Suprapubic skin (tissue), 4 donors: ENCODE results near the gene MAMLD1. TPM values are rescaled to one million over a fixed set of nuclear protein-coding genes. Genes with fewer than 3 reads are reported as not detected.

Source experiments
- DNase-seq, 2 donors: peaks; one replicate each; pipeline ENCODE4 v3.0.0-alpha.2; 2019; ENCODE audit warnings: low spot score in 2 of 2
- H3K27ac ChIP-seq: fragments of 200-600 bp; sonication (generic); one replicate; pipeline ENCODE4 v1.5.1; 2019
- H3K27me3 ChIP-seq: fragments of 200-600 bp; sonication (generic); one replicate; pipeline ENCODE4 v1.5.1; 2019
- H3K36me3 ChIP-seq: fragments of 200-600 bp; sonication (generic); one replicate; pipeline ENCODE4 v1.5.1; 2019
- H3K4me1 ChIP-seq: fragments of 200-600 bp; sonication (generic); one replicate; pipeline ENCODE4 v1.5.1; 2019
- H3K4me3 ChIP-seq: fragments of 200-600 bp; sonication (generic); one replicate; pipeline ENCODE4 v1.5.1; 2019; ENCODE audit warnings: mild to moderate bottlenecking
- H3K9me3 ChIP-seq: fragments of 200-600 bp; sonication (generic); one replicate; pipeline ENCODE4 v1.5.1; 2019
- CTCF ChIP-seq, 2 donors: fragments of 200-600 bp in 1 of 2; fragments of 450-650 bp in 1 of 2; sonication (generic) in 1 of 2; IDR thresholded peaks; one replicate each; pipeline ENCODE4 v1.5.1; 2016 to 2019; ENCODE audit warnings: antibody characterized with exemption in 2 of 2, mild to moderate bottlenecking in 1 of 2, moderate library complexity in 1 of 2
- EP300 ChIP-seq: sonication (generic); formaldehyde crosslinking; IDR thresholded peaks from one replicate; pipeline ENCODE4 v1.6.1; 2017; ENCODE audit warnings: antibody characterized with exemption
- POLR2A ChIP-seq, 2 donors: fragments of 450-650 bp; IDR thresholded peaks; one replicate each; pipeline ENCODE4 v1.6.1; 2017; ENCODE audit warnings: antibody characterized with exemption in 2 of 2, mild to moderate bottlenecking in 2 of 2, moderate library complexity in 2 of 2
- POLR2AphosphoS5 ChIP-seq, 3 donors: sonication (generic); formaldehyde crosslinking; IDR thresholded peaks; one replicate each; pipeline ENCODE4 v1.6.1; 2017; ENCODE audit warnings: antibody characterized with exemption in 3 of 3
- WGBS: methylation state at CpG from one replicate; pipeline ENCODE4 v1.1.5; 2018; 5-methylcytosine and 5-hydroxymethylcytosine counted together
- total RNA-seq, 4 donors: library from RNA; depleted of rRNA; stranded (reverse); fragments of >200 nt; gene quantifications; one replicate each; pipeline ENCODE4 v1.1.0, GENCODE V29; 2016

Gene MAMLD1
- total RNA-seq, 4 donors from 2014 or later = 0.68 to 4.5 (median 3.4) TPM

- TF ChIP-seq POLR2A (IDR thresholded peaks at IDR 0.05) (no peak), EP300 (no peak), POLR2AphosphoS5 (IDR thresholded peaks at IDR 0.05) (no peak), CTCF (IDR thresholded peaks at IDR 0.05) (no peak)
- no peaks in the 10 kb centered on the region for H3K27me3 ChIP-seq
- H3K9me3 ChIP-seq = no peaks in the 10 kb centered on the region
- 95% methylated on average over 2 of the region's 2 CpGs for WGBS
- no peaks in the 10 kb centered on the region for H3K36me3 ChIP-seq
- no peaks in the 10 kb centered on the region for H3K4me1 ChIP-seq
- no peak overlapping the region for H3K27ac ChIP-seq
- no peak overlapping the region for H3K4me3 ChIP-seq
- no peak for DNase-seq
Measured at GRCh38 chrX:150332023-150332422, 31.1 kb upstream of the MAMLD1 start.

- H3K27ac ChIP-seq = no peak overlapping the region
- H3K27me3 ChIP-seq = no peaks in the 10 kb centered on the region
- no peak for TF ChIP-seq CTCF (IDR thresholded peaks at IDR 0.05)
- no peak for TF ChIP-seq EP300
- no peak for TF ChIP-seq POLR2A (IDR thresholded peaks at IDR 0.05)
- TF ChIP-seq POLR2AphosphoS5 (IDR thresholded peaks at IDR 0.05) = no peak
- H3K4me1 ChIP-seq = no peaks in the 10 kb centered on the region
- no peak overlapping the region for H3K4me3 ChIP-seq
- H3K36me3 ChIP-seq = no peaks in the 10 kb centered on the region
- no peak for DNase-seq
- WGBS = 80% methylated on average over 1 of the region's 1 CpG
- no peaks in the 10 kb centered on the region for H3K9me3 ChIP-seq
Measured at GRCh38 chrX:150334100-150334499, 29.0 kb upstream of the MAMLD1 start.

DNA sequence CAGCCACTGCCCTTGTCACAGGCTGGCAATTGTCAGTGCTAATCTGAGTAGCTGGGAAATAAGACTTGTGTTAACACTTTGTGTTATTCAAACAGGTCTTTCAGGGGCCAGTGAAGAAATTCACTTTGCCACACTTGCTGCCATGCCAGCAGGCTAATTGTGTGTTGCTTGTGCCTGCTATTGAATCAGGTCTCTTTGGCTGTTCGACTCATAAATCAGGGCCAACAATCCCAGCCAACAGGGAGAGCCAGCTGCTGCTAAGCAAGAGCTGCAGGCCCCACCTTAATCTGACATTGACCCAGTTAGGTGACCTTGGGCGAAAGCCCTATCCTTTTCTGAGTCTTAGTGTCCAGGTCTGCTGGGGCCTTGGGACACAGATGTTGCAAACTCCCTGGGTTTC, 28.1 kb upstream of the MAMLD1 start:
- WGBS = 33% methylated on average over 1 of the region's 2 CpGs
- no peak for DNase-seq
- Histone ChIP-seq H3K9me3 (no peaks in the 10 kb centered on the region), H3K4me1 (no peaks in the 10 kb centered on the region), H3K36me3 (no peaks in the 10 kb centered on the region), H3K27me3 (no peaks in the 10 kb centered on the region), H3K27ac (no peak overlapping the region), H3K4me3 (no peak overlapping the region)
- TF ChIP-seq POLR2A (IDR thresholded peaks at IDR 0.05) = no peak
- TF ChIP-seq CTCF (IDR thresholded peaks at IDR 0.05) = no peak
- no peak for TF ChIP-seq EP300

- Histone ChIP-seq H3K4me3 (no peak overlapping the region), H3K27me3 (no peaks in the 10 kb centered on the region), H3K27ac (no peak overlapping the region), H3K4me1 (no peaks in the 10 kb centered on the region), H3K36me3 (no peaks in the 10 kb centered on the region), H3K9me3 (no peaks in the 10 kb centered on the region)
- TF ChIP-seq POLR2A (IDR thresholded peaks at IDR 0.05) (no peak), EP300 (no peak), POLR2AphosphoS5 (IDR thresholded peaks at IDR 0.05) (no peak), CTCF (IDR thresholded peaks at IDR 0.05) (no peak)
- no peak for DNase-seq
- WGBS = 64% methylated on average over 6 of the region's 6 CpGs
Measured at GRCh38 chrX:150337026-150337425, 26.1 kb upstream of the MAMLD1 start.

GRCh38 chrX:150337536-150337935, 25.6 kb upstream of the MAMLD1 start:
- no peak for TF ChIP-seq EP300
- TF ChIP-seq CTCF (IDR thresholded peaks at IDR 0.05) = no peak
- no peak for TF ChIP-seq POLR2AphosphoS5 (IDR thresholded peaks at IDR 0.05)
- TF ChIP-seq POLR2A (IDR thresholded peaks at IDR 0.05) = no peak
- Histone ChIP-seq H3K27ac (no peak overlapping the region), H3K9me3 (no peaks in the 10 kb centered on the region), H3K4me3 (no peak overlapping the region), H3K27me3 (no peaks in the 10 kb centered on the region), H3K4me1 (no peaks in the 10 kb centered on the region), H3K36me3 (no peaks in the 10 kb centered on the region)
- no peak for DNase-seq
- 27% methylated on average over 4 of the region's 4 CpGs for WGBS
